Heart left ventricle (tissue), 13 donors: Measurements from ENCODE around the gene RPTOR.

Source experiments
- CTCF ChIP-seq, 12 donors: fragments of 200-600 bp; sonication (generic) in 4 of 12; IDR thresholded peaks; one replicate each; pipeline versions ENCODE4 v1.5.0 to v1.8.0; 2018 to 2022; ENCODE audit warnings: antibody characterized with exemption in 12 of 12, mild to moderate bottlenecking in 5 of 12
- POLR2A ChIP-seq, 2 donors: fragments of 450-650 bp; IDR thresholded peaks; one replicate each; pipeline ENCODE4 v1.6.1; 2017; ENCODE audit warnings: antibody characterized with exemption in 2 of 2, mild to moderate bottlenecking in 2 of 2, moderate library complexity in 2 of 2
- donor health status: ischemic (EF 13 %, LVEDD 7.1; RV severe dilation, severe dysfunction).
- donor health status: DM: no; HTN: yes; CAD: no.
- donor health status: DM: no; HTN: no; CAD: no.
- donor health status: ischemic (EF 25% LVEDD 6.9; RV normal size, moderate dysfunction).
- donor health status: ischemic (EF 25% LVEDD 5.7; RV mildly dilated, moderate dysfunction).
- donor health status: ischemic (EF 35%, LVEDD 5.7; RV mildly dilated, moderate dysfunction).
- donor health status: nonischemic (EF 11% LVEDD 7.7; RV severe dilation, severe dysfunction).
- donor health status: DM: yes; HTN: yes; CAD: no.
- donor health status: PGD.
- donor health status: ischemic (EF 29% LVEDD 5.4; RV normal size, mild dysfunction).
- donor health status: nonischemic (EF 23%, LVEDD 6.1; RV moderate dilation, normal function).

GRCh38 chr17:80633207-80633606 is 88.6 kb downstream of the RPTOR start:
- TF ChIP-seq CTCF (IDR thresholded peaks at IDR 0.05), result no peak
- TF ChIP-seq POLR2A (IDR thresholded peaks at IDR 0.05), result no peak
